Mammary epithelial cell (primary cell): ENCODE measurements around the gene OR6N2.

ENCODE experiments used
- CTCF ChIP-seq, 2 donors: IDR thresholded peaks in 1 of 2; conservative IDR thresholded peaks in 1 of 2; 2 replicates each; pipeline ENCODE4 v1.5.1; 2011 to 2012; ENCODE audit warnings: inconsistent platforms in 2 of 2, low read length in 2 of 2, mild to moderate bottlenecking in 2 of 2, control low read depth in 1 of 2, low read depth in 1 of 2; ENCODE audit not compliant: insufficient read depth in 1 of 2; ENCODE audit errors: extremely low read depth in 1 of 2
- EZH2 ChIP-seq: IDR thresholded peaks from 2 replicates; pipeline ENCODE4 v1.6.1; 2012; ENCODE audit warnings: low read length, inconsistent platforms, borderline replicate concordance

GRCh38 chr1:158801396-158801795 lies 20.4 kb upstream of the OR6N2 start:
- TF ChIP-seq CTCF (conservative IDR thresholded peaks at IDR 0.05 in 1 of 2, IDR thresholded peaks at IDR 0.05 in 1 of 2; ENCODE audit: extremely low read depth in 1 of 2, insufficient read depth in 1 of 2, low read depth in 1 of 2, low read length in 2 of 2) (no peak), EZH2 (no peak)
